KOPT-K1 (cell line): ENCODE results near the gene TRIM52.

Experiments used
- H3K27ac ChIP-seq: fragments of 200-600 bp; sonication (generic); 2 replicates; pipeline ENCODE4 v1.5.1; 2016; ENCODE audit warnings: antibody characterized with exemption, mild to moderate bottlenecking, low read depth, low read length; ENCODE audit not compliant: poor library complexity, severe bottlenecking
- H3K36me3 ChIP-seq: fragments of 200-600 bp; sonication (generic); 2 replicates; pipeline ENCODE4 v1.5.1; 2017; ENCODE audit warnings: antibody characterized with exemption, mild to moderate bottlenecking, low read length, moderate library complexity; ENCODE audit not compliant: insufficient read depth
- H3K9me3 ChIP-seq: fragments of 200-600 bp; sonication (generic); 2 replicates; pipeline ENCODE4 v1.5.1; 2017; ENCODE audit warnings: antibody characterized with exemption, low read length, mild to moderate bottlenecking; ENCODE audit not compliant: insufficient read depth, poor library complexity, severe bottlenecking

The TRIM52 gene

GRCh38 chr5:181265092-181265671 lies 4.2 kb upstream of the TRIM52 start:
- H3K9me3 ChIP-seq, result no peaks in the 10 kb centered on the region
- H3K36me3 ChIP-seq, result peaks cover 23% of the 10 kb centered on the region
- no peak overlapping the region for H3K27ac ChIP-seq

- H3K27ac ChIP-seq, result no peak overlapping the region
- peaks cover 23% of the 10 kb centered on the region for H3K36me3 ChIP-seq
- H3K9me3 ChIP-seq, result no peaks in the 10 kb centered on the region
Measured at GRCh38 chr5:181263633-181264032, 2.7 kb upstream of the TRIM52 start.

GRCh38 chr5:181261320-181262049 lies 542 bp upstream of the TRIM52 start:
- Histone ChIP-seq H3K27ac (peak overlapping the region; percentile 99), H3K9me3 (no peaks in the 10 kb centered on the region), H3K36me3 (peaks cover 41% of the 10 kb centered on the region)

- H3K36me3 ChIP-seq, result peaks cover 48% of the 10 kb centered on the region
- no peaks in the 10 kb centered on the region for H3K9me3 ChIP-seq
- H3K27ac ChIP-seq, result peak overlapping the region; percentile 99
Measured at GRCh38 chr5:181259974-181260719, 796 bp downstream of the TRIM52 start.

- Histone ChIP-seq H3K9me3 (no peaks in the 10 kb centered on the region), H3K36me3 (peaks cover 54% of the 10 kb centered on the region), H3K27ac (peak overlapping the region; percentile 99)
Measured at GRCh38 chr5:181259283-181259682, 1.7 kb downstream of the TRIM52 start.

GRCh38 chr5:181258576-181258975 lies 2.4 kb downstream of the TRIM52 start:
- H3K36me3 ChIP-seq, result peaks cover 54% of the 10 kb centered on the region
- H3K9me3 ChIP-seq, result no peaks in the 10 kb centered on the region

GRCh38 chr5:181255836-181256578 lies 4.9 kb downstream of the TRIM52 start:
- no peaks in the 10 kb centered on the region for H3K9me3 ChIP-seq
- H3K27ac ChIP-seq, result no peak overlapping the region
- H3K36me3 ChIP-seq, result peaks cover 70% of the 10 kb centered on the region

More at GRCh38 chr5:181258576-181258975, 2.4 kb downstream of the TRIM52 start:
- H3K27ac ChIP-seq, result no peak overlapping the region

- Histone ChIP-seq H3K27ac (no peak overlapping the region), H3K9me3 (no peaks in the 10 kb centered on the region), H3K36me3 (peaks cover 77% of the 10 kb centered on the region)
Measured at GRCh38 chr5:181255276-181255675, 5.7 kb downstream of the TRIM52 start.

GRCh38 chr5:181248277-181248676 lies 12.7 kb downstream of the TRIM52 start:
- H3K9me3 ChIP-seq, result no peaks in the 10 kb centered on the region
- H3K27ac ChIP-seq, result no peak overlapping the region
- peaks cover 45% of the 10 kb centered on the region for H3K36me3 ChIP-seq

- peak overlapping the region; percentile 86 for H3K27ac ChIP-seq
- no peaks in the 10 kb centered on the region for H3K9me3 ChIP-seq
- peaks cover 46% of the 10 kb centered on the region for H3K36me3 ChIP-seq
Measured at GRCh38 chr5:181246276-181247049, 14.5 kb downstream of the TRIM52 start.

- H3K9me3 ChIP-seq, result no peaks in the 10 kb centered on the region
- peak overlapping the region; percentile 86 for H3K27ac ChIP-seq
- H3K36me3 ChIP-seq, result peaks cover 47% of the 10 kb centered on the region
Measured at GRCh38 chr5:181245427-181246275, 15.3 kb downstream of the TRIM52 start.

- Histone ChIP-seq H3K27ac (peak within 1 kb of the TSS; percentile 86), H3K9me3 (no peaks in the 10 kb centered on the region), H3K36me3 (peaks cover 50% of the 10 kb centered on the region)
Measured at GRCh38 chr5:181243564-181244343, 17.2 kb downstream of the TRIM52 start, which contains the start of gene RACK1. Gene RACK1, minus strand, starts transcription at chr5:181243906. Its CDS starts 106 bp downstream, at chr5:181243800.

- Histone ChIP-seq H3K9me3 (no peaks in the 10 kb centered on the region), H3K36me3 (peaks cover 56% of the 10 kb centered on the region), H3K27ac (peak overlapping the region; percentile 86)
Measured at GRCh38 chr5:181243018-181243563, 17.9 kb downstream of the TRIM52 start.
